IPS-20b (cell line): ENCODE data around the gene MACROD2.

ENCODE experiments used
- H3K27ac ChIP-seq: one replicate; pipeline ENCODE4 v1.5.1; 2013; ENCODE audit warnings: low read length
- H3K27me3 ChIP-seq: 2 replicates; pipeline ENCODE4 v1.6.1; 2013; ENCODE audit warnings: mild to moderate bottlenecking, low read length, inconsistent platforms; ENCODE audit not compliant: insufficient read depth
- H3K36me3 ChIP-seq: 2 replicates; pipeline ENCODE4 v1.6.1; 2013; ENCODE audit warnings: low read depth, mild to moderate bottlenecking, inconsistent platforms, low read length, moderate library complexity; ENCODE audit not compliant: insufficient read depth
- H3K4me1 ChIP-seq: 2 replicates; pipeline ENCODE4 v1.6.1; 2013; ENCODE audit warnings: mild to moderate bottlenecking, control low read depth, inconsistent platforms, low read length, moderate library complexity; ENCODE audit not compliant: insufficient read depth
- H3K4me3 ChIP-seq: 2 replicates; pipeline ENCODE4 v1.5.1; 2013; ENCODE audit warnings: mild to moderate bottlenecking, low read length, inconsistent platforms
- H3K9ac ChIP-seq: 2 replicates; pipeline ENCODE4 v1.6.1; 2013; ENCODE audit warnings: low read depth, mild to moderate bottlenecking, inconsistent platforms, low read length, moderate library complexity
- H3K9me3 ChIP-seq: 2 replicates; pipeline ENCODE4 v1.6.1; 2013; ENCODE audit warnings: mild to moderate bottlenecking, low read depth, low read length, inconsistent platforms; ENCODE audit not compliant: insufficient read depth

The MACROD2 gene

GRCh38 chr20:14312001-14312400, 316.7 kb downstream of the MACROD2 start:
- H3K4me3 ChIP-seq, result no peak overlapping the region
- no peaks in the 10 kb centered on the region for H3K27me3 ChIP-seq
- no peaks in the 10 kb centered on the region for H3K36me3 ChIP-seq
- H3K27ac ChIP-seq, result no peak overlapping the region
- H3K4me1 ChIP-seq, result peaks cover 4% of the 10 kb centered on the region; the same call in 1 of the 2 replicates
- H3K9me3 ChIP-seq, result no peaks in the 10 kb centered on the region
- no peak overlapping the region for H3K9ac ChIP-seq

DNA sequence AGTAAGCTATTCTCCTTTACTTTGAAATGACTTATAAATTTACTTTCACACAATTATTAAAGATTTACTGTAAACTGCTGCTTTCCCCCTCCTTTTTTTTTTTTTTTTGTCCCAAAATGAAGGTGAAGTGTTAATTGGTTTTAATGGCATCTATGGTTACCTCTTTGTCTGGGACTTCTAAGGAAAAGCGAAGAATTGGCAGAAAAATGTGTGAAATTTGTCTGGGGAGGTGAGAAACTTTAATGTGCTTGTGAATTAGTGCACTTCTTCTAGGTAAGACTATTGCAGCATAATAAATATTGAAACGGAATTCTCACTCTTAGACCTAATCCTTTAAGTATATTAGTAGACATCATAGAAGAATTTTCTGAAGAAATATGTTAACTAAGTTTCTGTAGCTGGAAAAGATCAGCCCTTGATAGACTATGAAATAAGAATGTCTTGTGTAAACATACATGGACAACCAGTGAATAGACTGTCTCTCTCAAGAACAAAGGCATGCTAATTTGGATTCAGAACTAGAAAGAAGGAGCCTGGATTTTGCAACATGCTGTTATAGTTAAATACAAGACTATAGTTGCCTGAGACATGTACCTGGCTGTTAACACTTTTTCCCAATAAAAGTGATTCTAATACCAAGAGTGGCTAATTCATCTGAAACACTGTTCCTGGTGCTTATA, 318.2 kb downstream of the MACROD2 start:
- no peak overlapping the region for H3K9ac ChIP-seq
- H3K27ac ChIP-seq, result no peak overlapping the region
- no peaks in the 10 kb centered on the region for H3K27me3 ChIP-seq
- H3K4me3 ChIP-seq, result no peak overlapping the region
- H3K9me3 ChIP-seq, result no peaks in the 10 kb centered on the region
- no peaks in the 10 kb centered on the region for H3K36me3 ChIP-seq
- peaks cover 4% of the 10 kb centered on the region; the same call in 1 of the 2 replicates for H3K4me1 ChIP-seq

DNA sequence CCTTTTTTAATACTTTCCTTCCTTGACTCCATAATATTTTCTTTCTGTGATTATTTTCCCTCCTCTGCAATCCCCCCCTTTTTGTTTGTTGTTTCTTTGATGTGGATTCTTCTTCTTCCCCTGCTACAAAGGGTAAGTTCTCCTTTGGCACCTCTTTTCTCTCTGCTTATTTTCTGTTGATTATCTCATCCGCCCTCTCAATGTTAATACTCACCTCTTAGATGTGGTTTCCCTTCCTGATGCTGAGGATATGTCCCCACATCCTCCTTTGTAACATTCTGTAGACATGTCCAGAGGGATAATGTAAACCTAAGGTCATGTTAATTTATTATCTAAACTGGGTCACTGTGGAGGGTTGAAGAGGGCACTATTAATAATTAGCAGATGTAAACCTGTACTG, 324.4 kb downstream of the MACROD2 start:
- Histone ChIP-seq H3K9ac (no peak overlapping the region), H3K27me3 (no peaks in the 10 kb centered on the region), H3K4me3 (no peak overlapping the region), H3K36me3 (no peaks in the 10 kb centered on the region), H3K9me3 (no peaks in the 10 kb centered on the region), H3K4me1 (no peaks in the 10 kb centered on the region), H3K27ac (no peak overlapping the region)

- Histone ChIP-seq H3K27me3 (peaks cover 8% of the 10 kb centered on the region; the same call in 1 of the 2 replicates), H3K4me1 (peaks cover 30% of the 10 kb centered on the region), H3K9me3 (no peaks in the 10 kb centered on the region), H3K4me3 (peak overlapping the region; percentile 29), H3K36me3 (no peaks in the 10 kb centered on the region), H3K27ac (no peak overlapping the region), H3K9ac (no peak overlapping the region)
Observed at GRCh38 chr20:14331646-14332045, 336.3 kb downstream of the MACROD2 start.

- Histone ChIP-seq H3K36me3 (no peaks in the 10 kb centered on the region), H3K27ac (no peak overlapping the region), H3K4me1 (peaks cover 30% of the 10 kb centered on the region), H3K9ac (0 out of 2 replicates have a peak overlapping the region, but pooled peaks have one; percentile 12), H3K4me3 (0 out of 2 replicates have a peak overlapping the region, but pooled peaks have one; percentile 44), H3K9me3 (no peaks in the 10 kb centered on the region), H3K27me3 (peaks cover 8% of the 10 kb centered on the region; the same call in 1 of the 2 replicates)
Observed at GRCh38 chr20:14332866-14333265, 337.6 kb downstream of the MACROD2 start.

DNA sequence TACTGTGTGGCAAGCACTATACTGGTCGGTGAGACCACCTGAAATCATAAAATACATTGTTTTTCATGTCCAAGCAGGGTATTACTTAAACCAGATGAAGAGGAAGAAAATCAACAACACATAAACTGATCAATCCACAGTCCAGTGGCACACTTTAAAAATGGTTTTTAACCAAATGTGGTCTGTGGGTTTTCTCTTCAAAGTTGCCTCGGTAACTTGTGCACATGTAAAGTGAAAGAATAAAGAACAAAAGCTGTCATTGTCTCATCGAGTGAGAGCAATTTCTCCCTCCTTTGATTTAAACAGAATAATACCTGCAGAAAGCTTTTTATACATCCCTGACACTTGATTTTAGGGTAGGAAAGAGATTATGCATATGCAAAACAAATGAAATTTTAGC, 338.4 kb downstream of the MACROD2 start:
- H3K4me3 ChIP-seq, result peak overlapping the region; percentile 44
- H3K27ac ChIP-seq, result no peak overlapping the region
- no peaks in the 10 kb centered on the region for H3K9me3 ChIP-seq
- H3K9ac ChIP-seq, result peak overlapping the region; percentile 50; the same call in 1 of the 2 replicates
- H3K36me3 ChIP-seq, result no peaks in the 10 kb centered on the region
- H3K27me3 ChIP-seq, result peaks cover 8% of the 10 kb centered on the region; the same call in 1 of the 2 replicates
- H3K4me1 ChIP-seq, result peaks cover 30% of the 10 kb centered on the region

DNA sequence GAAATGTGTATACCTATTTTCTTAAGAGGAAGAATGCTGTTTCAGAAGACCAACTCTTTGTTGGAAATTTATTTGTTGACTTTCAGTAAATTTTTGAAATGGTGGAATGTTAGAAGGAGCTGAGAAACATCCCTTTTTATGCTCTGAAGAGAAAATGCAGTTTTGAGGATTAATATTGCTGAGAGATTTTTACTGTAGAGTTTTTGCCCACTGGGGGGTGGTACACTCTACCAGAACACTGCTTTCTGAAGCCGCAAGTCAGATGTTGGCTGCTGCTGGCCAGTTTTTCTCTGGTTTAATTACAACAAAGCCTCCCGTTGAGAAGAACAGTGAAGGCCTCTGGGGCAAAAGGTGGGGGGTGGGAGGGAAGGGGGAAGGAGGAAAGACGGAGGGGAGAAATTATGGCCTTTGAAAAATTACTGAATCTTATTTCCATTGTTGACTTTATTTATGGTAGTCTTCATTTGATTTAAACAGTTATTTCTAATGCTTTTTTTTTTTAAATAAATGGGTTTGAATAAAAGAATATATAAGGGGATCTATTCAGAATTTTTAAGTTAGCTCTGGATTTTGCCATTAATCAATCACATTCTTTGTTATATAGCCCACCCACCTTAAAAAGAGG, 339.1 kb downstream of the MACROD2 start:
- peaks cover 30% of the 10 kb centered on the region for H3K4me1 ChIP-seq
- no peaks in the 10 kb centered on the region for H3K9me3 ChIP-seq
- H3K4me3 ChIP-seq, result peak overlapping the region; percentile 52
- H3K36me3 ChIP-seq, result no peaks in the 10 kb centered on the region
- H3K9ac ChIP-seq, result peak overlapping the region; percentile 50; the same call in 1 of the 2 replicates
- no peak overlapping the region for H3K27ac ChIP-seq
- peaks cover 8% of the 10 kb centered on the region; the same call in 1 of the 2 replicates for H3K27me3 ChIP-seq

DNA sequence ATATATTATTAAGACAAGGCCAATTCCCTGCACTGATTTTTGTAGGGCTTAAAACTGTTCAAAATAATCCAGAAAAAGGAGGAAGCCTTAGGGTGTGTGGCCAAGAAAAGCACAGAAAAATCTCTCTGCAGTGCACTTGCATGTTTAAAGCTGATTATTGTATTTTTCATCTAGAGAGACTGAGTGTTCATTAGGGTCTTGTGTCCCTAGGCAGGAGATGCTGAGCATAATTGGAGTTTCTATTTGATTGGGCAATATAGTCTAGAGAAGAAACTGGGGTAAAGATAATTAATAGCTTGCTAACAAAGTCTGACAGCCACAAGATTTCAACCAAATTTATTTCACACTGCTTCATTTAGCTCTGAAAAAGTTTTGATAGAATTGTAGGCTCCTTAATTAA, 339.7 kb downstream of the MACROD2 start:
- H3K36me3 ChIP-seq, result no peaks in the 10 kb centered on the region
- H3K9me3 ChIP-seq, result no peaks in the 10 kb centered on the region
- H3K27me3 ChIP-seq, result peaks cover 8% of the 10 kb centered on the region; the same call in 1 of the 2 replicates
- peaks cover 30% of the 10 kb centered on the region for H3K4me1 ChIP-seq
- H3K27ac ChIP-seq, result no peak overlapping the region
- H3K9ac ChIP-seq, result peak overlapping the region; percentile 31; the same call in 1 of the 2 replicates
- H3K4me3 ChIP-seq, result peak overlapping the region; percentile 52

DNA sequence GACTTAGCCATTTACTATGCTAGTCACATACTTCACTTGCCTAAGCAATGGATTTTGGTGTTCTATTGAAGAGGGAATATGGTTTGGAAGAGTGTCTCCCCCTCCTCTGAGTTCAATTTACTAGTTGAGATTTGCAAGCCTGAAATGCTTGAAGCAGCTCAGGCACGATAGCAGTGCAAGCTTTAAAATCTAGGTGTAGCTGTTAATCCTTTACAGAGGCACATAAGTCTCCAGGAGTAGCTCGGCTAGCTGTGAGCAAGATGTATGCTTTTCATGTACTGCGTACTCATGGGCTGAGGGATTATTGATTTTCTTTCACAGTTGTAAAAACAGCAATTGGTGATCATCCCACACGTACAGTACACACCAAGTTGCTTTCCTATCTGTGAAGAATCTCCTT, 341.4 kb downstream of the MACROD2 start:
- Histone ChIP-seq H3K9me3 (no peaks in the 10 kb centered on the region), H3K4me3 (peak overlapping the region; percentile 73), H3K4me1 (peaks cover 22% of the 10 kb centered on the region), H3K27me3 (peaks cover 8% of the 10 kb centered on the region; the same call in 1 of the 2 replicates), H3K36me3 (no peaks in the 10 kb centered on the region), H3K9ac (peak overlapping the region; percentile 75), H3K27ac (no peak overlapping the region)

- peak within 1 kb of the TSS; percentile 73 for H3K4me3 ChIP-seq
- peak within 1 kb of the TSS; percentile 75 for H3K9ac ChIP-seq
- no peaks in the 10 kb centered on the region for H3K9me3 ChIP-seq
- H3K27ac ChIP-seq, result no peak within 1 kb of the TSS
- peaks cover 20% of the 10 kb centered on the region for H3K4me1 ChIP-seq
- H3K36me3 ChIP-seq, result no peaks in the 10 kb centered on the region
- peaks cover 8% of the 10 kb centered on the region; the same call in 1 of the 2 replicates for H3K27me3 ChIP-seq
Observed at GRCh38 chr20:14337400-14338171, 342.3 kb downstream of the MACROD2 start, which contains the start of gene FLRT3. TSS of gene FLRT3 (minus strand) at chr20:14337612. CDS start at chr20:14327506, 10,106 bp downstream.

GRCh38 chr20:14341801-14342200, 346.5 kb downstream of the MACROD2 start:
- H3K4me1 ChIP-seq, result no peaks in the 10 kb centered on the region; the same call in 1 of the 2 replicates

More at GRCh38 chr20:14341801-14342200, 346.5 kb downstream of the MACROD2 start:
- Histone ChIP-seq H3K36me3 (no peaks in the 10 kb centered on the region), H3K4me3 (no peak overlapping the region), H3K27ac (no peak overlapping the region), H3K27me3 (no peaks in the 10 kb centered on the region), H3K9ac (no peak overlapping the region), H3K9me3 (no peaks in the 10 kb centered on the region)
